B cell (primary cell): ENCODE measurements around the gene GIT1.

Experiments
- CTCF ChIP-seq: fragments of 200-600 bp; IDR thresholded peaks from one replicate; pipeline ENCODE4 v1.8.0; 2022; ENCODE audit warnings: antibody characterized with exemption, mild to moderate bottlenecking
- EZH2 ChIP-seq: IDR thresholded peaks from 2 replicates; pipeline ENCODE4 v1.6.1; 2012; ENCODE audit warnings: borderline replicate concordance, low read depth, mild to moderate bottlenecking, moderate library complexity, low read length; ENCODE audit not compliant: insufficient read depth, poor library complexity, severe bottlenecking

- no peak for TF ChIP-seq CTCF
- TF ChIP-seq EZH2 = no peak
Observed at GRCh38 chr17:29597361-29598172, 8.1 kb upstream of the GIT1 start.
